ENCODE measurements around the gene SKAP2. TPM values are rescaled to one million over a fixed set of nuclear protein-coding genes. Genes with fewer than 3 reads are reported as not detected.

Gene SKAP2
- total and polyA plus RNA-seq, 2 of the 4 experiments (the other 2 are of a cell fraction): 5.7 to 7.4 TPM

DNA sequence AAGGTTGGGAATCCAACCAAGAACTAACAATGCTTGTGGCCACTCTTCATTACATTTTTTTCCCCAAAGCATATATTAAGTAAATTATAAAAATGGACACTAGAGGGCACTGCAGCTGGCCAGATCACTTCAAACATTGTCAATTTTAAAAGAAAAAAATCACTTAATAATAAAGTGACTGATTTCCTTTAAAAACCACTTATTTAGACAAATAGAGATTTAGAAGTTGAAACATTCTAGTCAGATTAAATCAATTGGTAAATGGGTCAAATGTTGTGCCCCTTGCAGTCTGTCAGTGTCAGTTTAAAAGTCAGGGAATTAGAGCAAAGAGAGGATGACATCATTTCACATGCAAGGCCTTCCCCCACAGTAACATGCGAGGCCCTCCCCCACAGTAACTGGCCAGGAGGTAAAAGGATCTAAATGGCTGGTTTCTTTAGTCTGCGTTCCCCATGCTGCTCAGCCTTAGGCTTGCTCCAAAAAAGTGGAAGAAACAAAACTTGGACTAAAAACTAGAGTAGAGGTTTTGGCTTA lies 177.9 kb downstream of the SKAP2 start:
- no peaks in the 10 kb centered on the region for H3K27me3 ChIP-seq (ENCODE audit: control insufficient read depth, insufficient read depth, low read length)
- H3K14ac ChIP-seq (replicated peaks; ENCODE audit: low read depth, low read length): no peak overlapping the region
- H4K91ac ChIP-seq (ENCODE audit: insufficient read depth, low read depth, low read length): peak overlapping the region; percentile 67; the same call in 1 of the 2 replicates
- H2BK5ac ChIP-seq (ENCODE audit: low read depth, low read length, poor library complexity, severe bottlenecking): peak overlapping the region; percentile 38
- dilution Hi-C loops (cut with HindIII; ENCODE audit: low sequenced_read_pairs, unreplicated experiment) (no loop called here), intact Hi-C loops (cut with micrococcal nuclease) (loop anchor here (1.0 to 2.0 kb wide), 3 partner anchors 170 to 457 kb away; partner anchors contain the start of gene HOXA5), in situ Hi-C loops (cut with MboI; ENCODE audit: low sequenced_read_pairs) (no loop called here)
- peak overlapping the region; percentile 84 for H2BK120ac ChIP-seq (ENCODE audit: low read depth, low read length)
- H3K4ac ChIP-seq (ENCODE audit: low read depth, low read length): peak overlapping the region; percentile 80
- no peaks in the 10 kb centered on the region for H4K20me1 ChIP-seq (ENCODE audit: insufficient read depth, low read length)
- H3K23ac ChIP-seq (ENCODE audit: low read depth, low read length): peak overlapping the region; percentile 72; the same call in 1 of the 2 replicates
- H2BK15ac ChIP-seq (ENCODE audit: low read depth, low read length): no peak overlapping the region; the same call in 2 of the 3 replicates
- H3K36me3 ChIP-seq (ENCODE audit: control insufficient read depth, insufficient read depth, low read length): no peaks in the 10 kb centered on the region
- no CpG with 5 or more reads among the region's 2 CpGs for WGBS, 2 experiments (ENCODE audit: extremely low coverage in 2 of 2, insufficient read length in 1 of 2)
- H3K9me1 ChIP-seq (ENCODE audit: insufficient read depth, low read length): no peaks in the 10 kb centered on the region
- POLR2A ChIA-PET (ENCODE audit: unreplicated experiment): no interaction called here
- no peak overlapping the region for H3K4me3 ChIP-seq (ENCODE audit: insufficient read depth, low read depth, low read length)
- H3K79me1 ChIP-seq (ENCODE audit: low read depth in 1 of 2, low read length in 2 of 2): no peaks in the 10 kb centered on the region
- no peak overlapping the region; the same call in 1 of the 2 replicates for H2AK5ac ChIP-seq (ENCODE audit: low read depth, low read length)
- no peak overlapping the region; the same call in 1 of the 2 replicates for H3K9ac ChIP-seq (ENCODE audit: low read depth, low read length)
- peak overlapping the region; percentile 3 for H2AK9ac ChIP-seq (replicated peaks; ENCODE audit: low read depth, low read length, poor library complexity)
- CTCF ChIA-PET: interaction anchor here (0.6 to 1.4 kb wide), 9 partner anchors 17 to 475 kb away, joined by 3 to 5 read pairs (median 3); partner anchors contain the start of gene HOXA5
- DNase-seq: peak; percentile 92
- H4K5ac ChIP-seq (ENCODE audit: low read depth, low read length): peak overlapping the region; percentile 66; the same call in 1 of the 2 replicates
- peaks cover 8% of the 10 kb centered on the region for H3K4me1 ChIP-seq (ENCODE audit: control insufficient read depth, insufficient read depth, low read length)
- H2BK20ac ChIP-seq (ENCODE audit: low read depth, low read length): peak overlapping the region; percentile 70
- peak overlapping the region; percentile 37; the same call in 1 of the 2 replicates for H3K18ac ChIP-seq (ENCODE audit: low read depth, low read length)
- peak overlapping the region; percentile 25; the same call in 1 of the 2 replicates for H3K4me2 ChIP-seq (ENCODE audit: low read depth, low read length)
- peak; percentile 81 for ATAC-seq (ENCODE audit: low read depth)
- BruUV-seq (replicated peaks): no TSS peak
- peak overlapping the region; percentile 71 for H2AFZ ChIP-seq (replicated peaks; ENCODE audit: low read length, poor library complexity)
- peak overlapping the region in 1 of 2 experiments; percentile 79; a peak in 2 of 4 replicates for H4K8ac ChIP-seq (ENCODE audit: low read depth in 2 of 2, low read length in 2 of 2)
- TF ChIP-seq, protein P1, sequence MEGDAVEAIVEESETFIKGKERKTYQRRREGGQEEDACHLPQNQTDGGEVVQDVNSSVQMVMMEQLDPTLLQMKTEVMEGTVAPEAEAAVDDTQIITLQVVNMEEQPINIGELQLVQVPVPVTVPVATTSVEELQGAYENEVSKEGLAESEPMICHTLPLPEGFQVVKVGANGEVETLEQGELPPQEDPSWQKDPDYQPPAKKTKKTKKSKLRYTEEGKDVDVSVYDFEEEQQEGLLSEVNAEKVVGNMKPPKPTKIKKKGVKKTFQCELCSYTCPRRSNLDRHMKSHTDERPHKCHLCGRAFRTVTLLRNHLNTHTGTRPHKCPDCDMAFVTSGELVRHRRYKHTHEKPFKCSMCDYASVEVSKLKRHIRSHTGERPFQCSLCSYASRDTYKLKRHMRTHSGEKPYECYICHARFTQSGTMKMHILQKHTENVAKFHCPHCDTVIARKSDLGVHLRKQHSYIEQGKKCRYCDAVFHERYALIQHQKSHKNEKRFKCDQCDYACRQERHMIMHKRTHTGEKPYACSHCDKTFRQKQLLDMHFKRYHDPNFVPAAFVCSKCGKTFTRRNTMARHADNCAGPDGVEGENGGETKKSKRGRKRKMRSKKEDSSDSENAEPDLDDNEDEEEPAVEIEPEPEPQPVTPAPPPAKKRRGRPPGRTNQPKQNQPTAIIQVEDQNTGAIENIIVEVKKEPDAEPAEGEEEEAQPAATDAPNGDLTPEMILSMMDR (conservative IDR thresholded peaks at IDR 0.05; ENCODE audit: low read depth, low read length): peak; percentile 64
- TF ChIP-seq MXI1 (IDR thresholded peaks at IDR 0.05; ENCODE audit: borderline replicate concordance, low read depth, low read length) (no peak), CEBPB (IDR thresholded peaks at IDR 0.05; ENCODE audit: low read depth, low read length) (0 out of 2 replicates have a peak, but pooled peaks have one; percentile 19), SMC3 (IDR thresholded peaks at IDR 0.05; ENCODE audit: low read depth, low read length) (peak; percentile 53; the same call in 1 of the 2 replicates), RAD21 (IDR thresholded peaks at IDR 0.05; ENCODE audit: low read length) (peak; percentile 61), BHLHE40 (IDR thresholded peaks at IDR 0.05; ENCODE audit: low read depth, low read length) (peak; percentile 32; the same call in 1 of the 2 replicates), RCOR1 (IDR thresholded peaks at IDR 0.05; ENCODE audit: insufficient replicate concordance, low read length) (no peak)
- TF ChIP-seq, protein P2, sequence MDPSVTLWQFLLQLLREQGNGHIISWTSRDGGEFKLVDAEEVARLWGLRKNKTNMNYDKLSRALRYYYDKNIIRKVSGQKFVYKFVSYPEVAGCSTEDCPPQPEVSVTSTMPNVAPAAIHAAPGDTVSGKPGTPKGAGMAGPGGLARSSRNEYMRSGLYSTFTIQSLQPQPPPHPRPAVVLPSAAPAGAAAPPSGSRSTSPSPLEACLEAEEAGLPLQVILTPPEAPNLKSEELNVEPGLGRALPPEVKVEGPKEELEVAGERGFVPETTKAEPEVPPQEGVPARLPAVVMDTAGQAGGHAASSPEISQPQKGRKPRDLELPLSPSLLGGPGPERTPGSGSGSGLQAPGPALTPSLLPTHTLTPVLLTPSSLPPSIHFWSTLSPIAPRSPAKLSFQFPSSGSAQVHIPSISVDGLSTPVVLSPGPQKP (IDR thresholded peaks at IDR 0.05; ENCODE audit: borderline replicate concordance, low read depth, low read length): no peak
- H3K56ac ChIP-seq (ENCODE audit: extremely low read depth, insufficient read depth, low read length): no peak overlapping the region; the same call in 1 of the 2 replicates
- peak overlapping the region; percentile 22; the same call in 1 of the 2 replicates for H3K27ac ChIP-seq (ENCODE audit: insufficient read depth, low read length)
- H3K9me3 ChIP-seq (ENCODE audit: control insufficient read depth, insufficient read depth, low read length): no peaks in the 10 kb centered on the region
